GM06990 (cell line): ENCODE measurements around the gene NCK2.

Experiments
- DNase-seq: peaks from one replicate; pipeline ENCODE4 v3.0.0-alpha.2; 2011; ENCODE audit not compliant: insufficient read length; ENCODE audit errors: extremely low read depth
- H3K27me3 ChIP-seq: replicated peaks from 2 replicates; pipeline ENCODE4 v1.6.0; 2011; ENCODE audit warnings: low read length; ENCODE audit not compliant: control insufficient read depth, insufficient read depth
- H3K36me3 ChIP-seq: 2 replicates; pipeline ENCODE4 v1.5.1; 2011; ENCODE audit warnings: low read length; ENCODE audit not compliant: control insufficient read depth, insufficient read depth
- H3K4me3 ChIP-seq: replicated peaks from 2 replicates; pipeline ENCODE4 v1.5.1; 2011; ENCODE audit warnings: low read depth, mild to moderate bottlenecking, control low read depth, low read length
- CTCF ChIP-seq: IDR thresholded peaks from 2 replicates; pipeline ENCODE4 v1.5.1; 2011; ENCODE audit warnings: low read length, control low read depth, mild to moderate bottlenecking, inconsistent platforms; ENCODE audit not compliant: insufficient read depth, poor library complexity, severe bottlenecking

Gene NCK2

GRCh38 chr2:105862843-105863242, 118.1 kb downstream of the NCK2 start:
- Histone ChIP-seq H3K36me3 (peaks cover 2% of the 10 kb centered on the region), H3K27me3 (no peaks in the 10 kb centered on the region), H3K4me3 (no peak overlapping the region)
- no peak for DNase-seq
- TF ChIP-seq CTCF = no peak

GRCh38 chr2:105864262-105864661, 119.5 kb downstream of the NCK2 start:
- Histone ChIP-seq H3K36me3 (peaks cover 2% of the 10 kb centered on the region), H3K4me3 (no peak overlapping the region), H3K27me3 (no peaks in the 10 kb centered on the region)
- DNase-seq = no peak
- no peak for TF ChIP-seq CTCF

- H3K36me3 ChIP-seq = peaks cover 3% of the 10 kb centered on the region
- no peak overlapping the region for H3K4me3 ChIP-seq
- no peaks in the 10 kb centered on the region for H3K27me3 ChIP-seq
- no peak for DNase-seq
- TF ChIP-seq CTCF = no peak
Observed at GRCh38 chr2:105865222-105865913, 120.7 kb downstream of the NCK2 start.

GRCh38 chr2:105866216-105867185, 121.8 kb downstream of the NCK2 start:
- no peak for DNase-seq
- TF ChIP-seq CTCF = no peak
- no peak overlapping the region for H3K4me3 ChIP-seq
- no peaks in the 10 kb centered on the region for H3K27me3 ChIP-seq
- peaks cover 1% of the 10 kb centered on the region for H3K36me3 ChIP-seq

GRCh38 chr2:105867587-105867986, 122.9 kb downstream of the NCK2 start:
- Histone ChIP-seq H3K27me3 (no peaks in the 10 kb centered on the region), H3K4me3 (no peak overlapping the region), H3K36me3 (peaks cover 1% of the 10 kb centered on the region)
- no peak for DNase-seq
- TF ChIP-seq CTCF = no peak
